Activated naive CD8-positive, alpha-beta T cell treated with anti-CD3 and anti-CD28 coated beads for 36 hours (primary cell): ENCODE results near the gene MAP3K8. TPM values are rescaled to one million over a fixed set of nuclear protein-coding genes. Genes with fewer than 3 reads are reported as not detected.

Source experiments
- DNase-seq: peaks from one replicate; pipeline ENCODE4 v3.0.0; 2021
- H3K27ac Mint-ChIP-seq: one replicate; pipeline ENCODE4 v1.8.0; 2022; ENCODE audit warnings: mild to moderate bottlenecking, moderate library complexity, mixed read lengths
- H3K27me3 Mint-ChIP-seq: one replicate; pipeline ENCODE4 v1.8.0; 2022; ENCODE audit warnings: mild to moderate bottlenecking, mixed read lengths
- H3K36me3 Mint-ChIP-seq: one replicate; pipeline ENCODE4 v1.8.0; 2021; ENCODE audit warnings: mild to moderate bottlenecking, mixed read lengths
- H3K4me1 Mint-ChIP-seq: one replicate; pipeline ENCODE4 v1.8.0; 2021; ENCODE audit warnings: mixed read lengths
- H3K4me3 Mint-ChIP-seq: one replicate; pipeline ENCODE4 v1.8.0; 2022; ENCODE audit warnings: mild to moderate bottlenecking, moderate library complexity, mixed read lengths
- H3K9me3 Mint-ChIP-seq: one replicate; pipeline ENCODE4 v1.8.0; 2022; ENCODE audit warnings: mixed read lengths
- total RNA-seq, 2 experiments: library from RNA; stranded (reverse); gene quantifications; one replicate each; pipeline ENCODE4 v1.2.3, GENCODE V29; 2021

Gene MAP3K8
- total RNA-seq, 2 experiments from 2014 or later: 18.0 to 18.5 TPM

DNA sequence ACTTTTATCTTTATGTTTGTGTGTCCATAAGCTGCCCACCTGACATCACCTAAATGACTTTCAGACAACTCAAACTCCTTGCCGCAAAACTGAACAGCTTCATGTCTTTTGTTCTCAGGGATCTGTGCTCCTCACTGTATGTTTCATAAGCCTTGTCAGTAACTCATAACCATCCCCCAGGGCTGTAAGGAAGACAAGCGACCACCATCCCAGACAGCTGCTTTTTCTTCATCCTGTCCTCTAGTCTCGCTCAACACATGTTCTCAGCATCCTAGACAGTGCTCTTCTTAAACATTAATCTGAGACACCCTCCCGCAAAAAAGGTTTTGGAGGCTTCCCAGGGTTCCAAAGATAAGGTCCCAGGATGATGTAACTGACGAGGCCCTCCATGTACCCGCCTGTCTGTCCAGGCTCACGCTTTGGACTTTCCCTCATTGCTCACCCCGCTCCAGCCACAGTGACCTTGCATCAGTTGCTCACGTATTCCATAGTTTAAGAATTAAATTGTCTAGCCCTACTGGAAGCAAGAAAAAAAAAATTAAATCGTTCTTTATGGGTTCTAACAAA, 69.8 kb downstream of the MAP3K8 start:
- Mint-ChIP-seq H3K36me3 (no peaks in the 10 kb centered on the region), H3K4me3 (no peak overlapping the region), H3K27me3 (no peaks in the 10 kb centered on the region), H3K9me3 (no peaks in the 10 kb centered on the region), H3K4me1 (peaks cover 25% of the 10 kb centered on the region), H3K27ac (no peak overlapping the region)
- DNase-seq: no peak

- Mint-ChIP-seq H3K36me3 (no peaks in the 10 kb centered on the region), H3K27ac (no peak overlapping the region)
Measured at GRCh38 chr10:30505543-30506298, 71.7 kb downstream of the MAP3K8 start.

GRCh38 chr10:30509508-30509907, 75.5 kb downstream of the MAP3K8 start:
- H3K27me3 Mint-ChIP-seq: no peaks in the 10 kb centered on the region
- no peaks in the 10 kb centered on the region for H3K36me3 Mint-ChIP-seq
- no peak overlapping the region for H3K4me3 Mint-ChIP-seq
- no peak for DNase-seq
- no peaks in the 10 kb centered on the region for H3K9me3 Mint-ChIP-seq
- H3K4me1 Mint-ChIP-seq: peaks cover 8% of the 10 kb centered on the region
- no peak overlapping the region for H3K27ac Mint-ChIP-seq

More at GRCh38 chr10:30505543-30506298, 71.7 kb downstream of the MAP3K8 start:
- Mint-ChIP-seq H3K4me1 (peaks cover 24% of the 10 kb centered on the region), H3K4me3 (no peak overlapping the region), H3K9me3 (no peaks in the 10 kb centered on the region), H3K27me3 (no peaks in the 10 kb centered on the region)
- no peak for DNase-seq

- H3K27ac Mint-ChIP-seq: no peak overlapping the region
- peak; percentile 34 for DNase-seq
- no peaks in the 10 kb centered on the region for H3K9me3 Mint-ChIP-seq
- H3K4me1 Mint-ChIP-seq: peaks cover 8% of the 10 kb centered on the region
- no peaks in the 10 kb centered on the region for H3K36me3 Mint-ChIP-seq
- no peaks in the 10 kb centered on the region for H3K27me3 Mint-ChIP-seq
- no peak overlapping the region for H3K4me3 Mint-ChIP-seq
Measured at GRCh38 chr10:30510184-30510931, 76.4 kb downstream of the MAP3K8 start.

DNA sequence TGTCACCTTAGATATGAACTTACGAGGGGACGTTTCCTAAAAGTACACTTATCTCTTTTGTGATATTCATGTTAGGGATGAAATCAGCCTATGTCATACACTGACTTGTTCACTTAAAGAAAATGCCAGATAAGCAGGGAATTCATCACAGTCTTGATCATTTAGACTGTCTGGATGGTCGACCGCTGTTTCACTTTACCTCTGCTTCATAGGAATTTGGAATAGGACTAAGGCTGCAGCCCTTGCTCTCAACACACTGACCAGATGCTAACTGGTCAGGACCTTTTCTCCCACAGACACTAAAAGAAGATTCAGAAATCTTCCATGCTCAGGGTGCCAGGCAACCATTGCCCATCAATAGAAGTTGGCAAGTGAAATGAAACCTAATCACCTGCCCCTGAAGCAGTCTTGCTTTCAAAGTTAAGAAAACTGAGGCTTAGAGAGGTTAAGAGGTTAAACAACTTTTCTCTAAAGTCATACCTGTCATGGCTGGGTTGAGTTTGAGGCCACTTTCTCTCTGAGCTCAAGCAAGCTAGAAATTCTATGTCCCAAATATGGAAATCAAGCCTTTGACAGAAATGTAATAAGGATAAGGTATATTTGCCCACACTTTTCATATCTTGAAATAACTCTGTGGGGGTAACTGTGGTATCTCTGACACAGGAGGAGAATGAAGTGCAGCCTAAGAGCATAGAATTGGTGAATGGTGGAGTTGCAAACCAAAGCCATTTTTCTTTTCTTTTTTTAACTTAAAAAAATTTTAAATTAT, 77.1 kb downstream of the MAP3K8 start:
- DNase-seq: no peak
- H3K27ac Mint-ChIP-seq: no peak overlapping the region
- no peak overlapping the region for H3K4me3 Mint-ChIP-seq
- H3K36me3 Mint-ChIP-seq: no peaks in the 10 kb centered on the region
- H3K9me3 Mint-ChIP-seq: no peaks in the 10 kb centered on the region
- H3K27me3 Mint-ChIP-seq: no peaks in the 10 kb centered on the region
- H3K4me1 Mint-ChIP-seq: peaks cover 8% of the 10 kb centered on the region

Other genes with a start within 250 kb of the MAP3K8 start
- 10 to 100 TPM; 43.9 to 47.6 TPM for gene MTPAP, start 84.9 kb upstream of the MAP3K8 start, total RNA-seq
- gene LYZL2, start 195.6 kb downstream of the MAP3K8 start, total RNA-seq: not detected